Measurements from ENCODE around the gene SLIT1.

SLIT1 gene

DNA sequence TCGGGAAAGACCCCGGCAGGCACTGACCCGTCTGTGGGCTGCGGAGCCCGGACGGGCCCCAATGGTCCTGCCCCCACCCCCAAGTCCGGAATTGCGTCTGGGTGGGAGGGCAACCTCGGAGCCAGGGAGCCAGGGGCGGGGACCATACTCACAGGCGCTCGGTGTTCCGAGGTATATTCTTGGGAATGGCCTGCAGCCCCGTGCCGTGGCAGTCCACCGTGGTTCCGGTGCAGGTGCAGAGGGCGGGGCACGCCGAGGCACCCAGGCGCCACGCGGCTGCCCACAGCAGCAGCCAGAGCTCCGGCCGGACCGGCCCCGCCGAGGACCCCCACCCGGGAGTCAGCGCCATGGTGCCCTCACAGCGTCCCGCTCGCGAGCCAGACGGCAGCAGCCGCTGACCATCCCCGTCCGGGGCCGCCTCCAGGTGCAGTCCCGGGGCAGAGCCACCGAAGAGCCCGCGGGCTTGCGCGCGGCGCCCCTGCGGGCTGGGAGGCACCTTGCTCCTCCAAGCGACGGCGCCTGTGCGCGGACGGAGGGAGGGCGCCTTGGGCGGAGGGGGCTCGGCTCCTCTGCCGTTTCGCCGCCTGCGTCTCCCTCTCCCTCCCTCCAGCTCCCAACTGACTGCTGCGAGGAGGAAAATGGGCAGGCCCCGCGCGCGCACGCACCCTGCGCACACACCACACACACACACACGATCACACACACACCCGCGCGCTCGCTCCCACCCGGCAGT, at the start of gene SLIT1:
Gene SLIT1 (minus strand): TSS at position 634 of the 733 bp plus-strand sequence. CDS start 285 bp downstream, at position 349.
- DNase-seq, result no peak

DNA sequence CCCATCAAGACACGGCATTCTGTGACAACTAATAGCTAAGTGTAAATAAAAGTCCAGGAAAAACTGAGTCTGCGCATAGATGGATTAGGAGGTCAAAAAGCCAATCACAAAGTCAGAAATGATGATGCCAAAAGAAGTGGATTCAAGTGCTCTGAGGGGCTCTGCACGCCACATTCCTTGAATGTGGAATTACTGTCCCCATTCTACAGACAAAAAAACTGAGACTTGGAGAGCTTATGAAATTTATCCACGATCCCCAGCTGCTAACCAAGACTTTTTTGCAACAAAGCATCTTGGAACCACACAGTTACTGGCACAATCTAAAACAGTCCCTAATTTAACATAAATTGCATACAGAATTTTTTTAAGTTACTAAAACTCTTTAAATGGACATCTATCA, 49.6 kb upstream of the SLIT1 start:
- no peak for DNase-seq

DNA sequence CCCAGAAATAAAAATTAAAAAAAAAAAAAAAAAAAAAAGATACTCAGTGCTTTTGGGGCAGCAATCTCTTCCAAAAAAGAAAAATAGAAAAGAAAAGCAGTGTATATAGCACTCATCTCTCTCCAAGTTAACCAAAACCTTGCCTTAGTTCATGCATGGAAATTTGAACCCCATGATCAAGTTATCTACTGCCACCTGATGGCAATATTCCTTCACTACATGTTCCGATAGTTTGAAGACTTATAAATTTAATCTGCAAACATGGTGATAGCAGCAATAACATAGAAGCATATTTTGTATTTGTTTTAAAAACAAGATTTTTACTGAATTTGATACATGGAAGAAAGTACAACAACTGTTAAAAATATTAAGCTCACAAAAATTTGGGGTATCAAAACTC, 48.6 kb upstream of the SLIT1 start:
- no peak for DNase-seq

- DNase-seq, result no peak
These were observed 44.4 kb upstream of the SLIT1 start for GRCh38 chr10:97230146-97230545.

DNA sequence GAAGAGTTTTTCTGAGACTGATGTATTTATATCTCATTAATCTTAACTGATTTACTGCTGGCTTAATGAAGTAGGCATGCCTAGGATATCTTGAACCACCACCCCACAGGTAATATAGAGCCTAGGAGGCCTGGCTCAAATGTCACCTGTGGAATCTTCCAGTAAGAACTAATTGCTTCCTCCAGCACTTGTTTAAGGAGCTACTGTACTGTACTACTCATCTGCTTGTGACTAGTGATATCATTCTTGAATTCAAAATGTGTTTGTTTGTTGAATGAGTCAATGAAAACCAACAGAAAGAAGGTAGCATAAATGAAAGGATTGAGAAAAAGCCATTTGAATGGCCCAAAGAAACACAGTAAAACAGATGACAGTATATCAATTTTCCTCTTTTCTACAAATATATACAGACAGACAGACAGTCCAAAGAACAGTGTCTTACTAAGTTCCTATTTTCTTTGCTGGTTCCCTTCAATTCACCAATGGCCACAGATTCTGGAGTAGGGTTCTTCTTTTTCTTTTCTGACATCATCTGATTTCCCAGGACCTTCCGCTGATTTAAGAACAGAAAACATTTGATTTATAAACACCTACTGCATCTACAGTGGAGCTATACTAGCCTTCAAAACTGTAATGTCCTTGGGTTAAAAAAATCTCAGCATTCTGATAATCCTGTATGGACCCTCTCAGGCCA, 43.7 kb upstream of the SLIT1 start:
- no peak for DNase-seq

- no peak for DNase-seq
These were observed 43.0 kb upstream of the SLIT1 start for GRCh38 chr10:97228775-97229157.

DNA sequence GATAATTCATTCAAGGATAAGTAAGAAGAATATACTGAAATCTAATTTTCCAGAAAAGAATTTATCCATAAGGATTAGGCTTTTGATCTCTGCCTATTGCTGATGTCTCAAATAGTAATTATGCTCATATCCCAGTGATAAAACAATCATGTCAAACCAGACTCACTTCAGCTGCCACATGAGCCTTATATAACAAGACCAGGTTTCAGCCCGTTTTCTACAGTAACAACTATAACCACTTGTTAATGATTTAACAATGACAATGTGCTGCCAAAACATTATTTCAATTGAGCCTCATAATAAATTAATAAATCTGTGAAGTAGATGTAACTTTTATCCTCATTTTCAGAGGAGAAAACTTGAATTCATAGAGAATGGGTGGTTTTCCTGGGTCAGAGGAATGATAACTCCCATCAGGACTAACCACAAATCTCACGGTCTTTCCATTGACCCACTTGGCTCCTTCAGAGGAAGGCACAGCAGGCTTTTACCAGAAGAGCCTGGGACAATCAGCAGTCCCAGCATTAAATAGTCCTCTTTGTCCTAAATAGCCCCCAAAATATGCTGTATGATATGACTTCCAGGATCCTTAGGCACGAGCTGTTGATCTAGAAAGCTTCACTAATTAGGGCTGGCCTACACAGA, 42.5 kb upstream of the SLIT1 start:
- DNase-seq, result no peak

DNA sequence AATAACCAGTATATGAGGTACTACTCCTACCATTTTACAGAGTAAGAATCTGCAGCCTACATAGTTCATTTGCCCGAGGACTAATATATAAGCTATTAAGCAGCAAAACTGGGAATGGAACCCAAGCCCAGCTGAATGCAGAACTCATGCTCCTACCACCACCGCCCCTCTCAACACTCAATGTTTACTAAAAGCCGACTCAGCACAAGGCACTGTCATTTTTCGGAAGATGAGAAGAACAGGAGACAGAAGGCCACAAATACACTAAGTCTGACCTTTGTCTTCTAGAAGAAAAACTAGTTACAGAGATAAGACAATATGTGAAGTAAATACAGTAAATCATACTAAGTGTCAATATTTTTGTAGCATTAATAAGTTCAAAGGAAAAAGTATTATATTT, 40.6 kb upstream of the SLIT1 start:
- no peak for DNase-seq

DNA sequence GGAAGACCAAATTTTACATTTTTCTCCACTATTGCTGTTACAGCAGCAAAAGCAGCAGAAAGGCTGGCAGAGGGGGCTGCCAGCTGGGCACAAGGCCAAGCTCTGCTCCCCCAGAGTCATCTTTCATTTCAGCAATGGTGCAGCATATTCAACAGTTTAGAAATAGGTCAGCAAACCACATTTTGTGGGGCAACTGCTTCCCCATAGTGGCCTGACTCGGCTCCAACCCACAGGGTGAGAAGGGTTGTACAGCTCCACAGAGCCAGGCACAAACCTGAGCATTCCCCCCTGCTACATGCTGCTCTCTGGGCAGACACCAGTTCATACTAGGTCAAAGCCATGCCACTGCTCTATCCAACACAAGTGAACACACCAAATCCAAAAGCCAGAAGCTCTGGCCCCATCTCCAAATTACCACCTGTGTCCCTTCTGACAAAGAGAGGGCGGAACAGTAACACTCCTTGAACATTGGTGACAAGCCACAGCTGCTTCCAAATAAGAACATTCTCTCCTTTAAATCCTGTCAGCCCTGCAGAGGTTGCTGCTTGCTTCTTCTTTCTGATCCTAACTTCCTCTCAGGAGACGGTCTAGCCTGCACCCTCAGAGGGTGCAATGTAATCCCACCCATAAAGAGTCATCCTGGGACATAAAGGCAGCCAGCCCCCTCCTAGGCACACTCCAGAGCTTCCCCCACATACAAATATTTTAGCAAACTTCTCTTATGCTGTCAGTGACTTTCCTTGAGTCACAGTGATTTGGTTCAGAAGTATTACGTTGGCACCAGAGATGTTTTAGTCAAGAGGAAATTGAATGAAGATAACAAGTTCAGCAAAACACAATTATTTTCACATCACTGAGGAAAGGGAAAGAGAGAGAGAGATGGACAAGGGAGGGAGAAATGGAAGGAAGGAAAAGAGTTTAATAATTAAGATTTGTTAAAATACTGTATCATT, 39.0 kb upstream of the SLIT1 start:
- no peak for DNase-seq

DNA sequence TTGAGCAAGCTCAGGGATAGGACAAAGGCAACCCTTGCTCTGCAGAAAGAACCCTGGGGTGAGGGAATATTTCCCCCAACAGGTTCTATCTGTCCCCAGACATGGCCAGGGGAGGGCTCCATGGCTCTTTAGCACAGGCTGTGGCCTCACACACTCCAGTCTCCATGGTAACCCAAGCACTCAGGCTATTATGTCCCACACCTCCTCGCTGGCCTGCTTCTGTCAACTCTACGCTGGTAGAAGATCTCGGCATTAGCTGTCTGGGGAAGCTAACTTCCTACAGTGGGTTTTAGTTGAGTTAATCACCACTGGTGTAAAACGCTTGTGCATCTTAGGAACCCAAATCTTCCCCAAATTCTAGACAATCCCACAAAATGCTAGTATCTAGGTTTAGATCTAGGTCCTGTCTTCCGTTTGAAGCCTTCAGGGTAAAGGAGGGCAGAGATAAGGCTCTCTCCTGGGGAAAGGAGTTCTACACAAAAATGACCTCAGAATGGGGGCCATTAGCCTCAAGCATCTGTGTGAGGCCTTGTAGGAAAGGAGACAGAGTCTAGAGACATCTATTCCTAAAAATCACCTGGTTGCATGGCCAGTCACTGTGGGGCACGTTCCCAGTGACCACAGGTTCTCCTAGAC, 36.7 kb upstream of the SLIT1 start:
- no peak for DNase-seq

DNA sequence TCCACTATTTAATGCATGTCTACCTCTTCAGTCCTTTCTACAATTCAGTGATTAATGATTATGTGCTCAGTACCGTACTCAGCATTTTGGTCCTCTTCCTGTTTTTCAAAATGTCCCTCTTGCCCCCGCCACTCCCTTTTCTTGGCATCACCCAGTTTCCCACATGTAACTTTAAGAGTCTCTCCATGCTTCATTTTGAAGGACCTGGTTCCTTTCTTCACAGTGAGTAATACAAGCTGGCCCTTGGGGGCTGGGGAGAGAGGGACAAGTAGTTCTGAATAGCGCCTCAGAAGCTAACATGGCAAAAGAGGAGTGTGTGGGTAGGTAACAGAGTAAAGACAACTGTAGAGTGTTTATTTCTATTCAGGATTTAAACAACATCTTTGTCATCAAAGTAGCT, 34.6 kb upstream of the SLIT1 start:
- no peak for DNase-seq

- no peak for DNase-seq
These were observed 31.5 kb upstream of the SLIT1 start for GRCh38 chr10:97217299-97217698.

DNA sequence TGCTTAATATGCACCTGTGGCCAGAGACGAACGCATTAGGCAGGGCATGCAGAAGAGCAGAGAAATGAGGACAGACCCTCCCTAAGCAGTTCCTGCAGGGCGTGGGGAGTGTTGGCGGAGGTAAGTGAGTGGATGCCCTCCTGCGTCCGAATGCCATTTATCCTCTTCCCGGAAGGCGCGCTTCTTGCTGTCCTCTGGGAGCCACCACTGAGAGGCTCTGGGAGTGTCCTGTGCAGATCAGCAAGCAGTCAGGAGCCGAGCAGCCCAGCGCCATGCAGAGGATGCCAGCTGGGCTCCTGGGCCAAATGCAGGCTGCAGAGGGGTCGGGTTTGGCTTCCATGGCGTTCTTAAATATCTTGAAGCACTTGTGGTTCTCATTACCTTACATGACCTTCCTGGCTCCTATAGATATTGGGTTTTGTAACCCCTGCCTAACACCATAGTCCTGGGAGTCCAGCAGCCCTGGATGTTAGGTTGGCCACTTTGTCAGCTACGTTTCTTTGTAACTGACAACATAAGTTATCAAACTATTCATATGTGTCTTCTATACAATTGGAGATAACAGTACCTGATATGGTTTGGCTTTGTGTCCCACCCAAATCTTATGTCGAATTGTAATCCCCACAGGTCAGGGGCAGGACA, 30.0 kb upstream of the SLIT1 start:
- DNase-seq, result no peak

GRCh38 chr10:97213431-97213830, 27.7 kb upstream of the SLIT1 start:
- DNase-seq, result no peak

GRCh38 chr10:97211229-97211628, 25.5 kb upstream of the SLIT1 start:
- DNase-seq, result no peak

GRCh38 chr10:97210543-97210960, 24.8 kb upstream of the SLIT1 start:
- DNase-seq, result peak; percentile 34

- no peak for DNase-seq
These were observed 22.1 kb upstream of the SLIT1 start for GRCh38 chr10:97207756-97208346.

DNA sequence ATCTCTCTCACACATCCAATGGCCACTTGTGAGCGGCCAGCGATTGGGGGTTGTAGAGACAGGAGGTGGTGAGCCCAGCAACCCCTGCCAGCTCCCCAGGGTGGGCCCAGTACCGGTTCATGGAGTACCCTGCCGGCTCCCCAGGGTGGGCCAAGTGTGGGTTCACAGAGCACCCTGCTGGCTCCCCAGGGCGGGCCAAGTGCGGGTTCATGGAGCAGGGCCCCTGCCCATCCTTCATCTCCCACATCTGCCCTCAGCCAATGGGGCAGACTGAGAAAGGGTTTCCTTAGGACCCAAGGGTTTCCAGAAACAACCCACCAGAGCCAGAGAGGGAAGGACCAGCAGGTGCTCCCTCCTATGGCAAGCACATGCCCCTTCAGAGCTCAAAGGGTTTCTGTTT, 21.4 kb upstream of the SLIT1 start:
- DNase-seq, result no peak

GRCh38 chr10:97204826-97205679, 19.3 kb upstream of the SLIT1 start:
- no peak for DNase-seq

DNA sequence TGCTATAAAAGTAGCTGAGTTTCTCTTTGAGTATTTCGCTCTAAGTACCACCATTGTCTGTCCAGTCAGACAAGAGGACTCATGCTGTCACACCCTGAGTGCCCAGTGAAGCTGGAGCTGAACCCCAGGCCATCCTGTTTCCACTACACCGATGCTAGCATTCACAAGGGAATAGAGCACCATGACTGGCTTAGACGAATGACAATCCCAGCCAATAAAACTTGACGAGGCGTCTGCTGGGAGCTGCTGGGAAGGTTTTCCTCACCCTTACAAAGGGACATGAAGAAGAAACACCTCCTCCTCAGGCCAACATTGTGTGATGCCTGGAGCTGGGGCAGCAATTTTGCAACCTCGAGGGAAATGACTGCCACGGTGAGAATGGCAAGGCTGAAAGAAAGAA, 17.5 kb upstream of the SLIT1 start:
- no peak for DNase-seq

DNA sequence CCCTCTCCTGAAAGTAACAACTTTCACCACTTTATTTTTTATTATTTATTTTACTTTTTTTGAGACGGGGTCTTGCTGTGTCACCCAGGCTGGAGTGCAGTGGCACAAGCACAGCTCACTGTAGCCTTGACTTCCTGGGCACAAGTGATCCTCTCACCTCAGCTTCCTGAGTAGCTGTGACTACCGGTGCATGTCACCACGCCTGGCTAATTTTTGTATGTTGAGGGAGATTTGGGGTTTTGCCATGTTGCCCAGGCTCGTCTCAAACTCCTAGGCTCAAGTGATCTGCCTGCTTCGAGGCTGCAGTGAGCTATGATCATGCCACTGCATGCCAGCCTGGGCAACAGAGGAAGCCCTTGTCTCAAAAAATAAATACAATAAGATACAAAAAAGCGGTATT, 14.9 kb upstream of the SLIT1 start:
- no peak for DNase-seq
